LNCAP (cell line): ENCODE measurements around the gene CMTM7.

Experiments used
- CTCF ChIP-seq: fragments of 450-650 bp; IDR thresholded peaks from 2 replicates; pipeline ENCODE4 v1.5.1; 2017; ENCODE audit warnings: mild to moderate bottlenecking

Gene CMTM7

GRCh38 chr3:32410367-32411246 lies 19.0 kb downstream of the CMTM7 start:
- no peak for TF ChIP-seq CTCF

- TF ChIP-seq CTCF, result no peak
Measured at GRCh38 chr3:32411442-32411841, 19.8 kb downstream of the CMTM7 start.

GRCh38 chr3:32412887-32413286 lies 21.2 kb downstream of the CMTM7 start:
- TF ChIP-seq CTCF, result no peak

GRCh38 chr3:32413845-32414521 lies 22.3 kb downstream of the CMTM7 start:
- no peak for TF ChIP-seq CTCF

DNA sequence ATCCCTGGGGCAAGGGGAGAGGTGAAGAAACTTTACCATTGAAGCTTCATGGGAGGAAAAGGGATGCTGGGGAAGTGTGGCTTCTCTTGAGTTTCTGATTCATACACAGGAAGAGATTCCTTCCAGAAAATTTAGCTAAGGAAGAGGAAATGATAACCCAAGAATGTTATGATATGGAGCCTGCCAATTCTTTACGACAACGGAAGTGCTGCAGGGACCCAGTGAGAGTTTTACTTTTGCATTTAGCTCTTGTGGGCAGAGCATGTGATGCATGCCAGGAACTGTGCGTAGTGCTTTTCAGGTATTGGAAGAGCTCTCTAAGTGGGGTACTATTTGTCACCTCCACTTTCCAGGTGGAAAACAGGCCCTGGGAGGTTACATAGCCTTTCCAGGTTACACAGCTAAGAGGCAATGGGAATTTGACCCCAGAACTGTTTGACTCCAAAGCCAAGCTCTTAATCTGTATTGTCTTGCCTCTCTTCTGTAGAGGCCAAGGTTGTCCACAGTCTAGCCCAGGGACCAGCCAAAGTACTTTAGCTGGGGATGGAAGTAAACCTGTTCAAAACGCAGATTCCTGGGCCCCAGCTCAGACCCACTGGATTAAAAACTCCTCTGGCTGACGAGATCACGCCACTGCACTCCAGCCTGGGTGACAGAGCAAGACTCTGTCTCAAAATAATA lies 23.0 kb downstream of the CMTM7 start:
- no peak for TF ChIP-seq CTCF

DNA sequence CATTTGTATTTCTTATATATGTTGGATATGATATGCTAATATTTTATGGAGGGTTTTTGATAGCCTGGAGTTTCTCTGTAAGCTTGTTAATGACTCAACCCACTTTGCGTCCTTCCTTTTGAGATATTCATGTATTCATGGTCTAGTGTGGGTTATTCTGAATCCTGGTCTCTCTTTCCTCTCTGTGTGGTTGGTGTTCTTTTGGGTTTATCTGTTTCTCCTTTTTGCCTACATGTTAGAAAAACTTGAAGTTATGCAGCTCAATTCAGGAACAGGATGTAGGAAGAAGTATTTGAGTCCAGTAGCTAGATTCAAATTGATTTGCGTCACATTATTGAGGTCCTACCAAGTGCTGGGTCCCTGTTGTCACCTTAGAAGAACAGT lies 28.1 kb downstream of the CMTM7 start:
- no peak for TF ChIP-seq CTCF

GRCh38 chr3:32420126-32421038 lies 28.7 kb downstream of the CMTM7 start:
- TF ChIP-seq CTCF, result no peak
